ENCODE measurements around the gene SPATA17.

DNA sequence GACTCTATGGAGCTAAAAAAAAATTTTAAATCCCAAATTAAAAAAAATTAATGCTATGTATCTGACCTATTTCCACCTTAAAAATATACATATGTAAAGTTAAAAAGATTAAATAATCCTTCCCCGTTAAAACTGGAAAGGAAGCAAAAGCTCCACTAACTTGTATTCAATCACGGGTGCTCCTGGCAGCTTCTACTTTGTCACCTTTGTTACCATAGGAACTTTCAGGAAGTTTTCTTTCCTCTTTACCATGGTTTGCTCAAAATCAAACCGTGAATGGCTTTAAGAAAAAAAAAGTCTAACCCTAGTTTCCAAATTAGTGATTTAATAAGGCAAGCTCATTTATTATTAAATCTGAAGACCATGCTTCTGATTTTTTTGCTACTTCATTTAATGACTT is 3.7 kb upstream of the SPATA17 start:
- TF ChIP-seq, protein P1, sequence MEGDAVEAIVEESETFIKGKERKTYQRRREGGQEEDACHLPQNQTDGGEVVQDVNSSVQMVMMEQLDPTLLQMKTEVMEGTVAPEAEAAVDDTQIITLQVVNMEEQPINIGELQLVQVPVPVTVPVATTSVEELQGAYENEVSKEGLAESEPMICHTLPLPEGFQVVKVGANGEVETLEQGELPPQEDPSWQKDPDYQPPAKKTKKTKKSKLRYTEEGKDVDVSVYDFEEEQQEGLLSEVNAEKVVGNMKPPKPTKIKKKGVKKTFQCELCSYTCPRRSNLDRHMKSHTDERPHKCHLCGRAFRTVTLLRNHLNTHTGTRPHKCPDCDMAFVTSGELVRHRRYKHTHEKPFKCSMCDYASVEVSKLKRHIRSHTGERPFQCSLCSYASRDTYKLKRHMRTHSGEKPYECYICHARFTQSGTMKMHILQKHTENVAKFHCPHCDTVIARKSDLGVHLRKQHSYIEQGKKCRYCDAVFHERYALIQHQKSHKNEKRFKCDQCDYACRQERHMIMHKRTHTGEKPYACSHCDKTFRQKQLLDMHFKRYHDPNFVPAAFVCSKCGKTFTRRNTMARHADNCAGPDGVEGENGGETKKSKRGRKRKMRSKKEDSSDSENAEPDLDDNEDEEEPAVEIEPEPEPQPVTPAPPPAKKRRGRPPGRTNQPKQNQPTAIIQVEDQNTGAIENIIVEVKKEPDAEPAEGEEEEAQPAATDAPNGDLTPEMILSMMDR (IDR thresholded peaks at IDR 0.05), result no peak
- TF ChIP-seq POLR2A (IDR thresholded peaks at IDR 0.05), result no peak
